ENCODE measurements around the gene PDE3A.

The PDE3A gene

DNA sequence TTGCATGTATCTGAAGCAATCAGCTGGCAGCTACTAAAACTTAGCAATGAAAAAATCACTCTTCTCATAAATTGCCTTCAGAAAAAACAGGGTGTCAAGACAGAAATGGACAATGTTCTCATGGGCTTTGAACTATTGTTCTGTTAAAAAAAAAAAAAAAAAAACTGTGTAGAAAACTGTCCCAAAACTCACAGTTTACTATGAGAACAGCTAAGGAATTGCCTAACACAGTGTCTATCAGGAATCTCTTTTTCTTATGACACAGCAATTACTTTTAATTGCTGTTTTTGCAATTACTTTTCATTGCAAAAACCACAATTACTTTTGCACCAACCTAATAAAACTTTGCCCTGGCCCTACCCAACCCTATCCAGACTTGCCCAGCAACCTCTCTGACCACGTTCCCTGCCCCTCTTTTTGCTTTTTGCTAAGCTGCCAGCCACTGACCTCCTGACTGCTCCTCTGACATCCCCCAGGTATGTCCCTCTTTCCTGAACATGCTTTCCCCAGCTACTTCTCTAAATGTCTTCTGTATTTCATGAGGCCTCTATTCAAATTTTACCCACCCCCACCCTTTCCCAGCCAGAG lies 258.8 kb downstream of the PDE3A start:
- no peak for DNase-seq

DNA sequence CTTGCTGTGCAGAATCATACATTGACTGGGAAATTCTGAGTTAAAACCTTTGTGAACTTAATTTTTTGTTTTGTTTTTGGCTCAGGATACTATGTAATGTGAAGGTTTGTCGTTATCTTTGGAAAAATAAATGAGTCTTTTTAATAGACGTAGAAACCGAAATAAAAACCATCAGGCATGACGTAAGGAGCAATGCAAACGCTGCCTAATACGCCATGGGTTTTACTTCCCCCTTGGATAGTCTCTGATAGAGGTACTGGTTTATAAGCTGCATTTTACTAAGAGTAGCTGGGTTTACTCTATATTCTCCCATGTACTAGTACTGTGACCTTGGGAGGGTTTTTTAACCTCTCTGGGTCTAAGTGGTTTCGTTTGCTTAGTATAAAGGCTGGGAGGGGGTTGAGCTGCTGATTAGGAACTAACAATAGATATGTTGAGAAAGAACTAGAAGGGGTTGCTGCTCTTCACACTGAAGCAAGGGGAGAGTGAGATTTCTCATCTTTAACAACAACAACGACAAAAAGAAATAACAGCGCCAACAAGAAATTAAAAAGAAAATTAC lies 260.0 kb downstream of the PDE3A start:
- DNase-seq, result no peak

DNA sequence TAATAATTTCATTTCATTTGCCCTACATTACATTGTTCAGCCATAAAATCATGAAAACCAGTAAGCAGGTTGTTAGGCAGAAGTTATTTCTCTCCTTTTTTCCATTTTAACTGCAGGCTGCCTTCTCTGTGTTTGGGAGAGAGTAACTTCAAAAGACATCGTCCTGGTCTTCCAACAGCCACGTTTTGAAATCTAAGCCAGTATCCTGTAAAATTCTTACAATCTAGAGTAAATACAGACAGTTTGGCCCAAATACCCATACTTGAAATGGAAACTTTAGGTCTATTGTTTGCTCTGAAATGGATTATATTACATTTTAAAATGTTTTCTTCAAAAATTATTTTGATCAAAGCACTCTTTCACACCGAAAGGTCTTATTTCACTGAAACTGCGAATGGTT lies 260.7 kb downstream of the PDE3A start:
- no peak for DNase-seq

DNA sequence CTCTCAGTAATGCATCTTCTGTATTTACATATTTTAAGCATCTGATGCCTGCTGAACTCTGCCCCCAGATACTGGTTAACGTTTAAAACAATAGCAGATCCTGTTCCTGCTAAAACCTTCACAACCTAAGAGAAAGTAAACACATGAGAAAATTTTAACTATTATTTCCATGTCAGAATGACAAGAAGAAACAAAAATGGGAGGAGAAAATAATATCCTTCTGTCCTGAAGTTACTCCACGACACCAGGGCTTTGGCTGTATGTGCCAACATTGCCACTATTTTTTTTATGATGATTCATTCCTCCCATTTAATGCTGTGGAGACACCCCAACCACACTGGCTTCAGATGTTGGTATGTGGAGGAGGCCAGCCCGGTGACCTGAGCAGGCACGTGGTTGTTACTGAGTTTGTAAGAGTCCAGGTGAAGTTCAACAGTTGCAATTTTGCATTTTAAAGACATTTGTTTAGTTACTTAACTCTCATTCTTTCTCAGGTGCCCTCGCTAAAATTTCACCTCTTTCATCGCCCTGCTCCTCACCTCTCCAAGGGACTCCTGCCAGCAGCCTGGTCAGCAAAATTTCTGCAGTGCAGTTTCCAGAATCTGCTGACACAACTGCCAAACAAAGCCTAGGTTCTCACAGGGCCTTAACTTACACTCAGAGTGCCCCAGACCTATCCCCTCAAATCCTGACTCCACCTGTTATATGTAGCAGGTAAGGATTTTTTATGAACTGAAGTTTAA lies 261.2 kb downstream of the PDE3A start:
- no peak for DNase-seq

DNA sequence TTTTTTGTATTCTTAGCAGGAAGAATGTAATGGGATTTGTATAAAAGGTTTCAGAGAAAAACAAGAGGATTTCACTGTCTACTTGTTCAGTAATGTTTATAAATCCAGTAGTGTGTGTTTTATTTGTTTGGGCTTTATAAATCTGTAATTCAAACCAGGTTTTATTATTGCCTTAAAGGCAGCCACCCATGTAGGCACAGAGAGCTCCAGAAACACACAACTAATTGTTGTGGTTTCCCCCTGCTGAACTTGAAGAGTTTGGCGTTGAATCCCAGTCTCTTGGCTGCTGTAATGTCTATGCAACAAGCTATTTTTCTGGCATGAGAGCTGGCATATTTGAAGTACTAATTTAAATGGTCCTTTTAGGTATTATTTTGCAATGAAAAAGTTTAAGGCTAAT lies 263.4 kb downstream of the PDE3A start:
- DNase-seq, result no peak

DNA sequence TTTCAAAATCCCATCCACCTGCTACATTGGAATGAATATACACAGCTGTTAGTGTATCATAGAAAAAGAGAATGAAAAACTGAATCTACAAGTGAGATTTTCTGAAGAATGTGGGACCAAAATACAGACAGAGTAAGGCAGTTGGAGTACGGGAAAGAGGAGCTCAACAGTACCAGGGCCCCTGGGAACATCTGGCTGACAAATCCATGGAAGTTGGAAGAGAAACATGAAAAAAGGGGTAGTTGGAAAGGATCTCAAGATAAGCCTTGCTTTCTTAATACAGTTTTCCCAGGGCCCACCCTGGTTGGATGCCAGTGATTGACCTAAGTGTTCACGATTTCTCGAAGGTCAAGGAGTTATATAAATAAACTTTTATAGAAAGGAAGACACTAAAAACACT lies 272.8 kb downstream of the PDE3A start:
- DNase-seq, result no peak

DNA sequence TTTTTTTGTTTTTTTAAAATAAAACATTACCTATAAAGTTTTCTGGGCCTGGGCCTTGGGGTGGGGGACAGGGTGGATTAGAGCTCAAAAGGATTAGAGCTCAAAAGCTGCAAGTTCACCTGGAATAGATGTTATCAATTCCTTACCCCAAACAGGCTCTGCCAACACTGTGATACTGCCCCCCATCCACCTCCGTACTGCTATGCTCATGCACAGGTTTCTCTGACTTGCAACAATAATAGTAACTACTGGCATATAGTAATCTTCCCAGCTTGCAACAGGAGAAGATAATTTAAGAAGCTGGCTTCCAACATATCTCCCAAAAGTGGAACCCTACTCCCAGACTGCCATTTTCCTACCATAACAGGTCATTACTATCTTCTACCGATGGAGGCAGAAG lies 275.5 kb downstream of the PDE3A start:
- DNase-seq, result no peak

DNA sequence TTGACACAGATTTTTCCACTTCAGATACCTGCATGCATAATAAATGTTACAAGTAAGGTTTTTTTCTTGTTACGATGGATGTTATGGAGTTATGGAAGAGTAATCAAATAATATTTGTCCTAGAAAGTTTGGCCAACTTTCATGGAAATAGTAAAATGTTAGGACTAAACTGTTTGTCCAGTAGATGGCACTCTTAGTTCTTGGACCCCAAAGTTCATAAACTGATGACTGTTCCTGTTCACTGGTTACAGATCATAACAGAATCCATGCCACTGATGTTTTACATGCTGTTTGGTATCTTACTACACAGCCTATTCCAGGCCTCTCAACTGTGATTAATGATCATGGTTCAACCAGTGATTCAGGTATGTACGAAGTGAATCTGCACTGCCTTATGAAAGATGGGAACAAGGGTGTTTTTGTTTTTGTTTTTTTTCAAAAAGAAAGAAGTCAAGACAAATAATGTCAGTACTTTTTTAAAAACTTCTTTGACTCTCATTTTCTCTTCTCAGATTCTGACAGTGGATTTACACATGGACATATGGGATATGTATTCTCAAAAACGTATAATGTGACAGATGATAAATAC lies 278.0 kb downstream of the PDE3A start:
- no peak for DNase-seq

DNA sequence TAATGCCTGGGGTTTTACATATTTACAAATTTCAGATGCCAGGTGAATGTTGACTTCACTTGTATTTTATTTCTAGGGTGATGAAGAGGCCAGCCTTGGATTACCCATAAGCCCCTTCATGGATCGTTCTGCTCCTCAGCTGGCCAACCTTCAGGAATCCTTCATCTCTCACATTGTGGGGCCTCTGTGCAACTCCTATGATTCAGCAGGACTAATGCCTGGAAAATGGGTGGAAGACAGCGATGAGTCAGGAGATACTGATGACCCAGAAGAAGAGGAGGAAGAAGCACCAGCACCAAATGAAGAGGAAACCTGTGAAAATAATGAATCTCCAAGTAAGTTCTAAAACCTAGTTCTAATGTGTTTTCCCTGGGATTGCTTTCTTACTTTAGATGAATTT lies 285.5 kb downstream of the PDE3A start:
- DNase-seq, result no peak

DNA sequence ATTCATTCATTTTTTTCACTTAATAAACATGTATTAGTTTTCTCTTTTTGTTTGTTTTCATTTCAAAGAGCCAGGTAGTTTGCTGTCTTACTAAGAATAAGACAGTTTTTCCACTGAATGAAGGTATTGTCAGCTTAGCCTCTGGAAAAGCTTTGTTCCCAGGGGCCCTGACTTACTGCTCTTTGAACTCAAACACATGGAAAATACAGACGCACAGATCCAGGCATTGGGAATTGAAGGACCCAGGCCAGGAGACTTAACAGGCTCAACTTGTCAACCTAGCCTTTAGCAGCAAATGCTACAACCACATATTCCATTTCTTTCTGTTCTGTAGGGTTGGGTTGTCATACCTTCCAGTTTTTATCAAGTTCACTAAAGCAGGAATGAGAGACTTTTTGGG lies 288.3 kb downstream of the PDE3A start:
- DNase-seq, result no peak

DNA sequence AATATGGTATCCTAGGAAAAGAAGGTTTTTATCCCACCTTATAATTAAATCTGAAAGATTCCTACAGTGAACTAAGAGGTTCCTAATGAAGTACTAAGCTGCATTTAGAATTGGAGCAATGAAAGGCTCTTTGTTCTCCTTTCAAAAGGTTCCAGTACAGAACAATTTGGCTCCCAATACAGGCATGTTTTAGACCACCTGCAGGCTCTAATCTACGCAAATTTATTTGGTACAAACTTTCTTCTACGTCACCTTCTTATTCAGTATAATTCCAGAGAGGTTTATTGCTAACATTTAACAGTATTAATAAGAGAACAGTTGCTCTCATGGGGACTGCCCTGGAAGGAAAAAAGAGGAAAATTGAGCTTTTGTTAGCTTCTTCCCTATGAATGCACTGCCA lies 289.2 kb downstream of the PDE3A start:
- no peak for DNase-seq

DNA sequence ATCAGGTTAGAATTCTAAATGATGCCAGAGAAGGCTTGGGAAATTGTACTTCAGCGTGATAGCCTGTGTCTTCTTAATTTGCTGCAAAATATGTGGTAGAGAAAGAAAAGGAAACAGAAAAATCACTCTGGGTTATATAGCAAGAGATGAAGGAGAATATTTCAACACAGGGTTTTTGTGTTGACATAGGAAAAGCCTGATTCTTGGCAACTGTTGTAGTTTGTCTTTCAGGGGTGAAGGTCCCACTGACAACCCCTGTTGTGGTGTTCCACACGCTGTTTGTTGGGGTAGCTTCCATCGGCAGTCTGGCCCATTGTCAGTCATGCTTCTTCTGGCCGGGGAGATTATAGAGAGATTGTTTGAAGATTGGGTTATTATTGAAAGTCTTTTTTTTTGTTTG lies 313.0 kb downstream of the PDE3A start:
- DNase-seq, result no peak

DNA sequence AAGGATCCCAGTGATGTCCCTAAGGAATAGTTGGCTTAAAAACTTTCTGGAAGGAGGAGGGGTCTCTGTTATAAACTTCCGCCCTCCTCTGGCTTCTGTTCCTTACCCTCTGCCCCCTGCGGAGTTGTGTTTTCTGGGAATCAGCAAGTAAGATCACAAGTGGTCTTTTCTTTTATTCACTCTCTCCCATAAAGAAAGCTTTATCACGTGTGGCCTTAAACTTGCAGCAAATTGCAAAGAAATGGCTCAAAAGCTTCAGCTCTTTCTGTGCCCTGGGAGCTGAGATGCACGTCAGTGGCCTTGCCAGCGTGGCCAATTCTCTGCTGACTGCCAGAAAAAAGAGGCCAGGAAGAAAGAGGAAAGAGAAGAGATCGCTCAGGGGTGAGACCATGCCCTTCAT lies 326.9 kb downstream of the PDE3A start, which contains the start of gene SLCO1C1:
TSS of gene SLCO1C1 (plus strand) at position 101 of the 400 bp plus-strand sequence. CDS start 4,245 bp downstream, outside the sequence.
- no peak for DNase-seq

DNA sequence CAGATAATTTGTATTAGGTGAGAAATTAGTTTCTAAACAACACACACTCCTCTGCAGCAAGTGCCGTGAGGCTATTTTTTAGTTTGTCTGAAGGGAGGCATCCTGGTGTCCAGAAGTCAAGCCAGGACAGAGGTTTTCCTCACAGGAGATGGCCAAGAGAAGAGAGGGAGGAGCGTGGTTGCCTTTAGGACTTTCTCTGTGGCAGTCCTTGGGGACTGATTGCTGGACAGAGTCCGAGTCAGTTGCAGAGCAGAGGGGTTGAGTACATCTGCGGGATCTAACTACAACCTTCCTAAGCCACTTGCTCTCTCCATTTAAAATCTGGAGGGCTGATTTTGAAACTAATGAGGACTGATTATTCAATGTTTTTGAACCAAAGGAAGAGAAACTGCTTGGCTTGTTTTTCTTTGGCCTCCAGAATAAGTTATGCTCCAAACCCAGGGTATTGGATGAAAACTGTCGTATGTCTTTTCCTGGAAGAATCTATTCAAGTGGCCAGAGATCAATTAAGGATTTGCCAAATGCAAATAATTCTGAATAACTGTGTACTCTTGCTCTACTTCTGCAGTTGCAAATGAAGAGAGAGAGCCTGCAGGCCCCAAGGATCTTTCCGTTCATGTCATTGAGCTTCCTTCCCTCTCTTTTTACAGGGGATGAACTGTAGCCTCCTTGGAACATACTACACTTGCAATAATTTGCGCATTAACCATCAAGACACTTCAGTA lies 328.0 kb downstream of the PDE3A start:
- DNase-seq, result no peak

DNA sequence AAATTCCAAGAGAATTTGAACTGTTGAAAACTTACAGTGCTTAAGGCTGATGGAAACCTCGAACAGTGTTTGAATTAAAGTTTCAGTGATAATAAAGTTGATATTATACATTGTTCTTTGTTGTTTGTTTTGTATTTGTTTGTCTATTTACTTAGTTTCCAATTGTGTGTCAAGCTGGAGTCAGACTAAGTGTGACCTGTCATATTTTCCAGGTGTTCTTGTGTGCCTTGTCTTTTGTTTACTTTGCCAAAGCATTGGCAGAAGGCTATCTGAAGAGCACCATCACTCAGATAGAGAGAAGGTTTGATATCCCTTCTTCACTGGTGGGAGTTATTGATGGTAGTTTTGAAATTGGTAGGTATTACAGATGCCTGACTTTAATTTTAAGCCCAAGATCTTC lies 332.8 kb downstream of the PDE3A start:
- no peak for DNase-seq

DNA sequence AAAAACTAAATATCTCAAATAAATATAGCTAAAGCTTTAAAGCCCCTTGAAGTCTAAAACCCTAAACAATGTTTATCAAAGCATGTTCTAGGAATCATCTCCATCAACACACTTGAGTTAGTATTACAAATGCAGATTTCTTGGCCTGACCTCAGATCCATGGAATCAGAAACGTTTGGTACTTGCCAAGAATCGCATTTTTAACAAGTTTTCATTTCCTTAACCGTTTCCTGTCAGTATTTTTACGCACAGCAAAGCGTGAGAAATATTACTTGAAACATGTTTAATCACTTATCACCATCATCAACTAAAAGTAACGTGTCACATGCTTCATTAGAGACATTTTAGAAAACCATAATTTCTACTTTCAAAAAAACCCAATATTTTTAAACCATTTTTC lies 336.5 kb downstream of the PDE3A start:
- DNase-seq, result no peak

DNA sequence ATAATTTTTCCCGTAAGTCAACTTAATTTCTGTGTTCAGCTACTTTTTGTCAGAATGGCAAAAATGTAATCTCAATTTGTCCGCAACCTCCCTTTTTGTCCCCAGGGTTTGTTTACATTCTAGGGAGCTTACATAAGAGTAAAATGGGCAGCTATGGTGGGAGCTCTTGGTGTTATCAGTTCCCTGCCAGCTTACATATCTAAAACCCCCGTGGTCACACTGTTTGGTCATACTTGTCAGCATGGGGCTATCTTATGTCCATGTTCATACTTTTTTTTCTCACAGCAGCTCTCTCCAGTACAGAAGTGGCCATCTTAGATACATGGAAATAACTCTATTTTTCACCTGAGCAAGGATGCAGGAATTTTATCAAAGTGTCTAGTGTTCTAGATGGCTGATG lies 343.5 kb downstream of the PDE3A start:
- DNase-seq, result no peak

DNA sequence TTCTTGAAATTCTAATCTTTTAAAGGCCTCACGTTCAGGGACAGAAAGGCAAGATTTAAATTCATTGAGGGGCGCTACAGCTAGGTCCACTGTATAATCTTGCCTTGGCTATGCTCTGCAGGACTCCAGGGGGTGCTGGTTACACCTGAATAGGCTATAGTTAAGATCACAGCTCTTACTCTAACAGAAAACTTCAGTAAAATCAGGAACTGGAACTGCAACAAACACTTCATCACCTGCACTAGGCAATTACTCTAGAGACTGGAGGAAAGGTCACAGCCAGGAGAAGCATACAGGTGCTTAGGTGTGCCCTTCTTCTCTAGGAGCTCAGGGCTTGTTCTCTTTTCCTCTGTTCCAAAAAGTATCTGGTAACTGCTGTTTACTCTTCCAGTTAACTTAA lies 347.7 kb downstream of the PDE3A start:
- DNase-seq, result no peak

DNA sequence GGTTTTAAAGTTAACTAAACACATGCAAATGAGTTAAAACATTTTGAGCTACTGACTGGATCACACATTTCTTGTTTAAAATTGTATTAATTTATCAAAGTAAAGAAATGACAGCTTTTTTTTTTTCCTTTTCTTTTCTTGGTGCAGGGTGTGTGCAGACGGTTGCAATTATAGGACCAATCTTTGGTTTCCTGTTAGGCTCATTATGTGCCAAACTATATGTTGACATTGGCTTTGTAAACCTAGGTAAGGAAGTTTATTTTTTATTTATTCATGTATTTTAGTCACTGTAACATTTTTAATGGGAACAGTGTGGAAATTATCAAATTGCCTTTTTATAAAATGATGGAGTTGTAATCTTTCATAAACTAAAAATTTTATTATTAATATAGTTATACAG lies 348.6 kb downstream of the PDE3A start:
- no peak for DNase-seq

DNA sequence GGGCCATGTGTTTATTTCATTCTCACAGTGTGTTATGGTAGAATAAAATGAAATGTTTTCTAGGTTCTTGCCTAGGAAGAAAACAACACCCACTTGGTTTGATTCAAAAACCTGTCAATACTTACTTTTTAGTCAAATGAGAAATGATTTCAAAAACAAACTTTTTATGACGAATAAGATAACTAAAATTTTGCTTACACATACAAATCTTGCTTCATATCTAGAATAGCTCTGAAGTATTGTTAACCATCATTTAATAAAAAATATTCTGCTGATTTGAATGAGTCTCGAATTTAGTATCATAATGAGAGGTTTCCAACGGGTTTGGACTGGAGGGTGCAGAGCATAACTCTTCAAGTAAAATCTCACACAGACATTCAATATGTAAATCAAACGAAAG lies 350.0 kb downstream of the PDE3A start:
- no peak for DNase-seq

DNA sequence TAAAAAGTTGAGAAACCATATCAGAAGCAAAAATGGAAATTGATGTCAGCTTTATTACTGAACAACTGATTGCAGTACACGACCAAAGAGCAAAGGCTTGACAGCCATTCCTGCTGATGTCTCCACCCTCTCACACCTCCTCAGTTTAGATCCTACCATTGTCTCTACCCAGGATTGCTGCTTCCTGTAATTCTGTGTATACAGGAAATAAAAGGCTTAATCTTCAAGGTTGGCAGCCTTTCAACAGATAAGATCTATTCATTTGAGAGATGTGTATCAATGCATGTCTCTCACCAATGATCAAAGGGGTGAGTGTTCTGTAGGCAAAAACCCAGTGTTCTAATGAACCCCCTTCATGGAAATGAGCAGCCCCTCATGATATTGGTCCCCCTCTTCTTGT lies 353.8 kb downstream of the PDE3A start:
- DNase-seq, result no peak

DNA sequence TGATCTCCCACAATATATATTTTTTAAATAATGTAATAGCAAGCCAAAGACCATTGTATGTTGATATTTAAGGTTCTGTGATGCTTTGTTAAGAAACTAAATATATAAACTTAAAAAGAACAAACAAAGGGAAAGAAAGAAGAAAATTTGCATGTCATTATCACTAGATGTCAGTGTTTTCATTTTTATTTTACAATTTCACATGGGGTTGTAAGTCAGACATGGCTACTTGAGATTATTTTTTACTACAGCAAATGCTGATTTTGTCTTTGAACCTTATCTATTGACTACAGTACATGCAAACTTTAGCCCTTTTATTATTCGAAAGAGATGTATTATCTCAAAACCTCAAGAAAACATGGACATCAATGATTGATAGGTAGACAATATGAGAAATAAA lies 362.9 kb downstream of the PDE3A start:
- DNase-seq, result no peak
